Measurements from ENCODE around the gene MRFAP1.

DNA sequence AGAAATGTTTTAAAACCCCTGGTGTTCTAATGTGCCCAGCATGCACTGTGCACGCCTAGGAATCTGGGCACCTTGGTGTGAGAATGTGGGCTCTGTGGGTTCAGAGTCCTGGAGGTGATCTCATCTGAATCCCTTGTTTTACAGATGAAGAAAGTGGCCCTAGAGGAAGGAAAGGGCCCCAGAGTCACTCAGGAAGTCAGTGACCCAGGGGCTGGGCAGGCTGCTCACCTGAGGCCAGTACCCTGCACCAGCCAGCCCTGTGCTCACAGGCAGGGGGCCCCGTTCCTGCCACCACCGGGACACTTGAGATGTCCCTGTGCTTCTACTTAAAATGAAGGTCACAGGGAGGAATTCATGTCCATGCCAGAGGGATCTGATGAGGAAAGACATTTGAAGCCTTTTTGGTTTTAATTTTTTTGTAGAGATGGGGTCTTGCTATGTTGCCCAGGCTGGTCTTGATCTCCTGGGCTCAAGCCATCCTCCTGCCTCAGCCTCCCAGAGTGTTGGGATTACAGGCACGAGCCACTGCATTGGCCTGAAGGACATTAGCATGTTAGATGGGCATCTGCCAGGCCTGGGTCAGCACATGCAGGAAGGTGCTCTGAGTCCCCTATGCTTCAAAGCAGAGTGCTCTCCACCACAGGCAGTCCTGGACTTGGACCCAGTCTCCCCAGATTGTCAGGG lies 45.8 kb downstream of the MRFAP1 start:
- TF ChIP-seq CBX5 (IDR thresholded peaks at IDR 0.05; ENCODE audit: low read depth): no peak
- no peak for TF ChIP-seq POLR2A (IDR thresholded peaks at IDR 0.05; ENCODE audit: low read depth, low read length)
- no peak for TF ChIP-seq TCF12 (IDR thresholded peaks at IDR 0.05; ENCODE audit: low read depth, low read length)
- TF ChIP-seq MYC (IDR thresholded peaks at IDR 0.05; ENCODE audit: insufficient read depth, insufficient read length, insufficient replicate concordance, low read length, severe bottlenecking): no peak
- no peak for TF ChIP-seq YY1 (IDR thresholded peaks at IDR 0.05; ENCODE audit: low read depth, low read length)
- TF ChIP-seq RAD21 (IDR thresholded peaks at IDR 0.05; ENCODE audit: insufficient read depth, low read depth, low read length): no peak
- no peak for TF ChIP-seq TAF1 (IDR thresholded peaks at IDR 0.05; ENCODE audit: borderline replicate concordance, low read depth, low read length)
- no peak for TF ChIP-seq FOXM1 (IDR thresholded peaks at IDR 0.05; ENCODE audit: low read depth, low read length)
- TF ChIP-seq SMAD1 (IDR thresholded peaks at IDR 0.05; ENCODE audit: low read depth, partially characterized antibody): no peak

All from GM12878 (cell line).